Kasumi-1 (cell line): ENCODE measurements around the gene ADAMTS17.

ENCODE experiments used
- DNase-seq, 2 experiments: peaks; one replicate each; lab custom pipeline; 2025; lab: John Stamatoyannopoulos, UW

ADAMTS17 gene

GRCh38 chr15:100170291-100171210 is 171.2 kb downstream of the ADAMTS17 start:
- DNase-seq = no peak

- DNase-seq = no peak
These were observed 172.0 kb downstream of the ADAMTS17 start for GRCh38 chr15:100169615-100170290.

- no peak for DNase-seq
These were observed 173.0 kb downstream of the ADAMTS17 start for GRCh38 chr15:100168787-100169186.

- DNase-seq = no peak
These were observed 173.8 kb downstream of the ADAMTS17 start for GRCh38 chr15:100167884-100168375.

GRCh38 chr15:100166313-100166712 is 175.5 kb downstream of the ADAMTS17 start:
- no peak for DNase-seq

DNA sequence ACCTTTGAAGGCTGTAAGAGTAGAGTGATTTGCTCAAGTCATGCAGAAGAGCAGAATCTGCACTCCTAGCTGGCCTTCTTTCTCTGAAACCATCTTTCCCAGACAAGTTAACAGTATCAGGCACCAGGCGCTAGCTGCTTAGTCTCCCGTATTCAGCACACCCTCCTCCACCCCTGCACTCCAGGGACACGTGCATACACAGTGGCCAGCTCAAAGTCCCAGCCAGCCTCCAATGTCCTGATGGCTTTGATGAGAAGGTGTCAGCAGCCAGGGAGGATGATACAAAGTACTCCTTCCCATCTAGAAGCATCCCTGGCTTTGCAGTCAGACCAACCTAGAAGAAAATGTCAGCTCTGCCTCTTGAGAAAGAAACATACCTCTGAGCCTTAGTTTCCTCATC is 177.8 kb downstream of the ADAMTS17 start:
- no peak for DNase-seq

GRCh38 chr15:100160953-100161352 is 180.8 kb downstream of the ADAMTS17 start:
- DNase-seq = no peak

GRCh38 chr15:100159436-100159835 is 182.3 kb downstream of the ADAMTS17 start:
- no peak for DNase-seq

DNA sequence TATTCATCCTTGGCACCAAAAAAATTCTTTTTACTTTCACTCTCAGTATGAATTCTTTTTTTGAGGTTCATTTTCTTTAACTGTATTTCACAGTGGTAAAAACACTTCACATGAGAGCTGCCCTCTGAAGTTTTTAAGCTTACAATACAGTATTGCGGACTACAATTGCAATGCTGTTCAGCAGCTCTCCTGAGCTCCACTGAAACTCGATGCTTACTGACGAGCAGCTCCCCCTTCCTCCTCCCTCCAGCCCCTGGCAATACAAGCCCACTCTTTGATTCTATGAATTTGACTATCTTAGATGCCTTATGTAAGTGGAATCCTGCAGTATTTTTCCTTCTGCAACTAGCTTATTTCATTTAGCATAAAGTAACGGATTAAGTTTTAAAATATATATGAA is 183.4 kb downstream of the ADAMTS17 start:
- DNase-seq = no peak

DNA sequence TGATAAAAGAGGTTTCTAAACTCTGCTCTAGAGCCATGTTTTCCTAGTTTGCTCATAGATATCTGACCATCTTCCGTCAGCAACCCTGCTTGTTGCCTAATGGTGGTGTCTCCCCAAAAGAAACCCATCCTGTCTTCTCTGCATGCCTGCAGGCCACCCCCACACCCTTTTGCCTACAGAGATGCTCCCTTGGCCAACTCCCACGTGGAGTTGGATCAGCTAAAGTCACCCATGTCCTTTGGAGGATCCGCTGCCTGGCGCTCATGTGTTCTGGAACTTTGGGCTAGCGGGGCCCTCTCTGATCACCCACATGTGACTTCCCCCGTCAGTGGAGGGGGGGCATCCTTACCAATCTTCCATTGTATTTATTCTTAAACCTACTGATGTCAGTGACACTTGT is 185.6 kb downstream of the ADAMTS17 start:
- DNase-seq = no peak

GRCh38 chr15:100154338-100154737 is 187.4 kb downstream of the ADAMTS17 start:
- DNase-seq = no peak

- DNase-seq = no peak
These were observed 189.3 kb downstream of the ADAMTS17 start for GRCh38 chr15:100152463-100152862.

DNA sequence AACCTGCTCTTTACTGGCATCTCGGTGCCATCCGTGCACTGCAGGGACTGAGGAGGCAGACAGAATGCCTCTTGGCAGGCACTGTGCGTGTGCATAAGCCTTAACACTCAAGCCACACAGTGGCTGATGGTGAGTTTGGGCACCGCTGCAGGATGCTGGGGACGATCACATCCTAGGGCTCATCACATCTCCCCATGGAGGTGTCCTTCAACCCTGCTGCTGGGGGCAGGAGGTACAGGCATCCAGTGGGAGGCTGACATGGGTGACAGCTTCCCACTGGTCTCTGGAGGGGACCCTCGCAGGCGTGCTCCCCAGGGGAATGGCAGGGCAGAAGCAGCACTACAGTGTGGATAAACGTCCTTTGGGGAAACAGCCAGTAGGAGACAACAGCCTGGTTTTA is 190.9 kb downstream of the ADAMTS17 start:
- DNase-seq = no peak

DNA sequence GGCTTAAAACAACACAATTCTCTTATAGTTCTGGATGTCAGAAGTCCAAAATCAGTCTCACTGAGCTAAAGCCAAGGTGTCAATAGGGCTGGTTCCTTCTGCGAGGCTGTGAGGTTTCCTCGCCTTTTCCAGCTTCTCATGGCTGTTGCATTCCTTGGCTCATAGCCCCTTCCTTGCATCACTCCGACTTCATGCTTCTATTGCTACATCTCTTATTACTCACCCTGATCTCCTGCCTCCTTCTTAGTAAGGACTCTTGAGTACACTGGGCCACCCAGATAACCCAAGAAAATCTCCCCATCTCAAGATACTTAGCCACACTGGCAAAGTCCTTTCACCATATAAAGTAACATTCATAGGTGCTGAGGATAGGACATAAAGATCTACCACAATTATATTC is 193.9 kb downstream of the ADAMTS17 start:
- no peak for DNase-seq

- DNase-seq = no peak
These were observed 198.4 kb downstream of the ADAMTS17 start for GRCh38 chr15:100143378-100143777.

- DNase-seq = no peak
These were observed 200.3 kb downstream of the ADAMTS17 start for GRCh38 chr15:100141311-100142001.

- DNase-seq = peak; percentile 2 to 12
These were observed 201.1 kb downstream of the ADAMTS17 start for GRCh38 chr15:100140527-100141308.

GRCh38 chr15:100134586-100134985 is 207.2 kb downstream of the ADAMTS17 start:
- no peak for DNase-seq

DNA sequence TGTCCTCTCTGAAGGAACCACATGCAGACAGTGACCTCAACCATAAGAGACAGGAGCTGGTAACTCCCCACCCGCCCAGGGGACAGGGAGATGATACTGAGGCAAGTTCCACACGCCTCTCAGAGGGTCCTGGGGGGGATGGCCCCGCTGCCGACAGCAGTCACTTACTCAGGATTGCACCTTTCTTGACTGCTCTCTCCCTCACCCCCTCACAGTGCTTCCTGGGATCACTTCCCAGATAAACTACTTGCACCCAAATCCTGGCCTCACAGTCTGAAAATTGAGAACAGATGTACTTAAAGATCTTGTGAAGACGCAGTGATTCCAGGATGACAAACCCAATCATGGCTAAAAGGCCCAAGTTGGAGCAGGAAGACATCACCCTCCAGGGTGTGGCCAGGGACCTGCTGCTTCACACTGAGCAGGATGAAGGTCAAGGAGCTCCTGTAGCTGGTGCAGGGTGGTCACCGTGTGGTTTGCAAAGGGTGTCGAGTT is 207.6 kb downstream of the ADAMTS17 start:
- no peak for DNase-seq

GRCh38 chr15:100133001-100133400 is 208.8 kb downstream of the ADAMTS17 start:
- DNase-seq = no peak

DNA sequence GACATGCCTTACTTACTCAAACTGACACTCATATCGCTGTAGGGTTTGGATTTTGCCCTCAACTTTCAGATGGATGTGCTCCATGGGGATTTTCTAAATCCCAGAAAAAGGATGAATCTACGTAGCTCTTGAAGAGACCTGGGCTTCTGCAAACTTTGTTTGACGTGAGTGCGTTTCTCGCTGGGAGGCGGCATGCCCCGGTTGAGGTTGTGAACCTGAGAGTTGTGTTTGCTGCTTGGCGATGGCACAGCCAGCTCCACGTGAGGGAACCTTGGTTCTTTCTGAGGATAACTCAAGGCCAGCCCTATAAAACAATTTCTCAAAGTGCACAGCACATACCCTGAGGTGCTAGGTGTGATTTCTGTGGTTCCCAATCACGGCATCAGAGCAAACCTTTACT is 209.5 kb downstream of the ADAMTS17 start:
- no peak for DNase-seq
